Measurements from ENCODE around the gene REG3G. TPM values are rescaled to one million over a fixed set of nuclear protein-coding genes. Genes with fewer than 3 reads are reported as not detected.
"Not testable (repeated sequence)": the region's sequence is repeated elsewhere in the genome, so short reads cannot be mapped to it uniquely, and the experiment has no call there.

The REG3G gene
- total RNA-seq, 1 experiment from 2014 or later, result not detected

- H3K4me3 Mint-ChIP-seq (ENCODE audit: unreplicated experiment), result no peak overlapping the region
- no peak overlapping the region for H3K4me3 ChIP-seq (ENCODE audit: low read depth, low read length)
- no peaks in the 10 kb centered on the region for H3K9me3 ChIP-seq
- peaks cover 6% of the 10 kb centered on the region for H3K27me3 Mint-ChIP-seq (ENCODE audit: insufficient read depth, unreplicated experiment)
- intact Hi-C loops (cut with micrococcal nuclease; ENCODE audit: unreplicated experiment), result loop anchor here (2.0 kb wide), 1 partner anchor 93 kb away; no protein-coding TSS in a partner anchor
- no peak overlapping the region for H3K27ac Mint-ChIP-seq (ENCODE audit: unreplicated experiment)
- H3K4me1 ChIP-seq, result no peaks in the 10 kb centered on the region
- no peaks in the 10 kb centered on the region for H3K4me1 Mint-ChIP-seq (ENCODE audit: low read depth, unreplicated experiment)
- H3K36me3 ChIP-seq (ENCODE audit: control insufficient read depth, insufficient read depth, low read length), result no peaks in the 10 kb centered on the region
- H3K9me3 Mint-ChIP-seq (ENCODE audit: unreplicated experiment), result no peaks in the 10 kb centered on the region
- no peak for DNase-seq
- H3K36me3 Mint-ChIP-seq (ENCODE audit: insufficient read depth, unreplicated experiment), result no peaks in the 10 kb centered on the region
- TF ChIP-seq CTCF (IDR thresholded peaks at IDR 0.05; ENCODE audit: insufficient read depth in 1 of 2, low read depth in 1 of 2, low read length in 1 of 2, severe bottlenecking in 1 of 2, unreplicated experiment in 1 of 2), result no peak
- ChIA-PET CTCF (no interaction called here), POLR2A (no interaction called here)
- BruUV-seq (replicated peaks), result no TSS peak
- no peaks in the 10 kb centered on the region for H3K27me3 ChIP-seq (replicated peaks; ENCODE audit: control insufficient read depth, insufficient read depth, low read length)
Measured at GRCh38 chr2:79039944-79040343, 14.4 kb downstream of the REG3G start.

- H3K9me3 Mint-ChIP-seq (ENCODE audit: unreplicated experiment), result no peaks in the 10 kb centered on the region
- ChIA-PET POLR2A (no interaction called here), CTCF (interaction anchor here (0.6 to 1.2 kb wide), 13 partner anchors 19 to 552 kb away, joined by 3 to 7 read pairs (median 3); no protein-coding TSS in a partner anchor)
- H3K4me3 Mint-ChIP-seq (ENCODE audit: unreplicated experiment), result no peak overlapping the region
- Histone ChIP-seq H3K4me1 (no peaks in the 10 kb centered on the region), H3K36me3 (ENCODE audit: control insufficient read depth, insufficient read depth, low read length) (no peaks in the 10 kb centered on the region), H3K4me3 (ENCODE audit: low read depth, low read length) (no peak overlapping the region), H3K9me3 (no peaks in the 10 kb centered on the region), H3K27me3 (replicated peaks; ENCODE audit: control insufficient read depth, insufficient read depth, low read length) (no peaks in the 10 kb centered on the region)
- no peak overlapping the region for H3K27ac Mint-ChIP-seq (ENCODE audit: unreplicated experiment)
- BruUV-seq (replicated peaks), result no TSS peak
- no peaks in the 10 kb centered on the region for H3K36me3 Mint-ChIP-seq (ENCODE audit: insufficient read depth, unreplicated experiment)
- intact Hi-C loops (cut with micrococcal nuclease; ENCODE audit: unreplicated experiment), result loop anchor here (1.0 to 2.0 kb wide), 3 partner anchors 92 to 846 kb away; no protein-coding TSS in a partner anchor
- no peaks in the 10 kb centered on the region for H3K4me1 Mint-ChIP-seq (ENCODE audit: low read depth, unreplicated experiment)
- peaks cover 6% of the 10 kb centered on the region for H3K27me3 Mint-ChIP-seq (ENCODE audit: insufficient read depth, unreplicated experiment)
- peak in 1 of 2 experiments; percentile 18 for DNase-seq
- peak; percentile 66 to 75 for TF ChIP-seq CTCF (IDR thresholded peaks at IDR 0.05; ENCODE audit: insufficient read depth in 1 of 2, low read depth in 1 of 2, low read length in 1 of 2, severe bottlenecking in 1 of 2, unreplicated experiment in 1 of 2)
Measured at GRCh38 chr2:79041032-79041448, 15.5 kb downstream of the REG3G start.

- H3K27me3 ChIP-seq (replicated peaks; ENCODE audit: control insufficient read depth, insufficient read depth, low read length); H3K36me3 Mint-ChIP-seq (ENCODE audit: insufficient read depth, unreplicated experiment); DNase-seq; H3K36me3 ChIP-seq (ENCODE audit: control insufficient read depth, insufficient read depth, low read length); intact Hi-C loops (cut with micrococcal nuclease; ENCODE audit: unreplicated experiment); BruUV-seq (replicated peaks); POLR2A ChIA-PET; H3K27ac Mint-ChIP-seq (ENCODE audit: unreplicated experiment); H3K4me3 Mint-ChIP-seq (ENCODE audit: unreplicated experiment); H3K27me3 Mint-ChIP-seq (ENCODE audit: insufficient read depth, unreplicated experiment); H3K4me3 ChIP-seq (ENCODE audit: low read depth, low read length); H3K4me1 Mint-ChIP-seq (ENCODE audit: low read depth, unreplicated experiment); H3K9me3 Mint-ChIP-seq (ENCODE audit: unreplicated experiment); H3K9me3 ChIP-seq; H3K4me1 ChIP-seq; CTCF ChIA-PET: not testable (repeated sequence)
Measured at GRCh38 chr2:79053486-79053885, 28.0 kb downstream of the REG3G start.

GRCh38 chr2:79054769-79055168, 29.3 kb downstream of the REG3G start:
- BruUV-seq (replicated peaks); DNase-seq; CTCF ChIA-PET; H3K27me3 Mint-ChIP-seq (ENCODE audit: insufficient read depth, unreplicated experiment); H3K4me1 ChIP-seq; H3K27ac Mint-ChIP-seq (ENCODE audit: unreplicated experiment); H3K4me3 ChIP-seq (ENCODE audit: low read depth, low read length); POLR2A ChIA-PET; intact Hi-C loops (cut with micrococcal nuclease; ENCODE audit: unreplicated experiment); H3K27me3 ChIP-seq (replicated peaks; ENCODE audit: control insufficient read depth, insufficient read depth, low read length); H3K9me3 Mint-ChIP-seq (ENCODE audit: unreplicated experiment); H3K4me3 Mint-ChIP-seq (ENCODE audit: unreplicated experiment); H3K4me1 Mint-ChIP-seq (ENCODE audit: low read depth, unreplicated experiment); H3K9me3 ChIP-seq; H3K36me3 ChIP-seq (ENCODE audit: control insufficient read depth, insufficient read depth, low read length); H3K36me3 Mint-ChIP-seq (ENCODE audit: insufficient read depth, unreplicated experiment): not testable (repeated sequence)
